Dedifferentiated amniotic fluid mesenchymal stem cell (primary cell): Measurements from ENCODE around the gene RGS12.

Experiments used
- DNase-seq: peaks from one replicate; pipeline ENCODE4 v3.0.0-alpha.2; 2016; ENCODE audit errors: extremely low spot score

RGS12 gene

DNA sequence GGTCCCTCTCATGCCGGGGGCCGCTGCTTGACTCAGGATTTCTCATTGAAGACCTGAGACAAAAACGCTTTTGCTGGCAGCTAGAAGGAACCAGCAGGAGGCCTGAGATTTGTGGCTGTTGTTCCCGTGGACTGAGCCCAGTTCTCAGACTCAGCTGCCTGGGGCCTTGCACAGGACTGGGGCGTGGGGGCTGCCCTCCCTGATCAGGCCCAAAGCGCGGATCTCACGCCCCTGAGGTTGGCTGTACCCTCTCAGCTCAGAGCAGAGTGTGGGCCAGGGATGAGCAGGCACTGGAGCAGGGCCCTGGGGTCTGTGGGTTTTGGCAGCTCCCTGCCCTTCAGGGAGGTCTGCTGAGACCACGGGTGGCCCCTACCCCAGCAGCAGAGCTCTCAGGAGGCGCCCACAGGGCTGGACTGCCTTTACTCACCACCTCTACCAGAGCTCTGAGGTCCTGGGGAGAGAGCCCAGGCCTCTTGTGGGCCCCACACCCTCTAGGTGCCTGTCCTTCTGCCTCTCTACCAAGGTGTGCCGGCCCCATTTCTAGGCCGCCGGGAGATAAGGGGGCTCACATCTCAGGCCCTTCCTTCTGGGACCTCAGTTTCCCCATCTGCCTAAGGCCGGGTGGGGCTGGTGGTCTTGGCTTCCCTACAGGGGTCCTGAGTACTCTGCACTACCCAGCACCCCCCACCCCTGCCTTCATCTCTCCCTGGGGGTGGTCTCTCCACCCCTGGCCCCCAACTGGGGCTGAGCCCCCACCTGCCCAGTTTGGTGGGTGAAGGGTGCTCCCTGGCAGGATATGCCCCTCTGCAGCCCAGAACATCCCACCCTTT lies 38.3 kb upstream of the RGS12 start:
- no peak for DNase-seq

DNA sequence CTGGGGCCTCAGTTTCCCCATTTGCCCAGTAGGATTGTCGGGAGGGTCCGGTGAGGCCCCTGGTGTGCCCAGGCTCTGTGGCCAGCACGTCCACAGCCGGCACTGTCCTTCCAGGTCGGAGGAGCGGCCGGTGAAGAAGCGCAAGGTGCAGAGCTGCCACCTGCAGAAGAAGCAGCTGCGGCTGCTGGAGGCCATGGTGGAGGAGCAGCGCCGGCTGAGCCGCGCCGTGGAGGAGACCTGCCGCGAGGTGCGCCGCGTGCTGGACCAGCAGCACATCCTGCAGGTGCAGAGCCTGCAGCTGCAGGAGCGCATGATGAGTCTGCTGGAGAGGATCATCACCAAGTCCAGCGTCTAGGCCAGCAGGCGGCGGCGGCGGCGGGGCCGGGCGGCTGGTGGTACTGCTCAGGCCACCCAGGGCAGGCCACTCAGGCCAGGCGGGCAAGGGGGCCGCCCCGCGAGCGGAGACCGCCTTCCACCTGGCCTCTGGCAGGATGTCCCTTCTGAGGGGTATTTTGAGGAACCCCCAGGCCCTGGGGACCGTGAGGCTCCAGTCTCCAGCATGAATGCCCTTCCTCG lies 37.1 kb upstream of the RGS12 start:
- no peak for DNase-seq

- DNase-seq, result no peak
Measured at GRCh38 chr4:3256230-3257102, 36.4 kb upstream of the RGS12 start.

DNA sequence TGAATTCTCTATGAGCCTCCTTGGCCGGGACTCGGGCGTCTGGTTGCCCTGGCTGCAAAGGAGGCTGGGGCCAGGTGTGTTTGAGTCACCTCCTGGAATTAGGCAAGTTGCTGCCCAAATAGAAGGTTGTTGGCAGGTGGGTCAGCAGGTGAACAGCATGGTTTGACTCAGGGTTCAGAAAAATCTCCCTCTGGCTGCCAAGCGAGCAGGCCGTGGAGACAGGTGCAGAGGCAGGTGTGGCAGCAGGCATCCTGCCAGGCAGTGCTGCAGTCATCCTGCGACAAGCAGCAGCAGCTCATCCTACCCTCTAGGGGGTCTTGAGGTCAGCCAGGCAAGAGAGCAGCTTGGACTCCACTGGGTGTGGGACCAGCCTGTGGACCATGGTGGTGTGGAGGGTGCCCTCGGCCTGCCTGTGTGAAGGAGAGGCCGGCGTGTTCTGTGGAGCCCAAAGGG lies 35.7 kb upstream of the RGS12 start:
- DNase-seq, result no peak

DNA sequence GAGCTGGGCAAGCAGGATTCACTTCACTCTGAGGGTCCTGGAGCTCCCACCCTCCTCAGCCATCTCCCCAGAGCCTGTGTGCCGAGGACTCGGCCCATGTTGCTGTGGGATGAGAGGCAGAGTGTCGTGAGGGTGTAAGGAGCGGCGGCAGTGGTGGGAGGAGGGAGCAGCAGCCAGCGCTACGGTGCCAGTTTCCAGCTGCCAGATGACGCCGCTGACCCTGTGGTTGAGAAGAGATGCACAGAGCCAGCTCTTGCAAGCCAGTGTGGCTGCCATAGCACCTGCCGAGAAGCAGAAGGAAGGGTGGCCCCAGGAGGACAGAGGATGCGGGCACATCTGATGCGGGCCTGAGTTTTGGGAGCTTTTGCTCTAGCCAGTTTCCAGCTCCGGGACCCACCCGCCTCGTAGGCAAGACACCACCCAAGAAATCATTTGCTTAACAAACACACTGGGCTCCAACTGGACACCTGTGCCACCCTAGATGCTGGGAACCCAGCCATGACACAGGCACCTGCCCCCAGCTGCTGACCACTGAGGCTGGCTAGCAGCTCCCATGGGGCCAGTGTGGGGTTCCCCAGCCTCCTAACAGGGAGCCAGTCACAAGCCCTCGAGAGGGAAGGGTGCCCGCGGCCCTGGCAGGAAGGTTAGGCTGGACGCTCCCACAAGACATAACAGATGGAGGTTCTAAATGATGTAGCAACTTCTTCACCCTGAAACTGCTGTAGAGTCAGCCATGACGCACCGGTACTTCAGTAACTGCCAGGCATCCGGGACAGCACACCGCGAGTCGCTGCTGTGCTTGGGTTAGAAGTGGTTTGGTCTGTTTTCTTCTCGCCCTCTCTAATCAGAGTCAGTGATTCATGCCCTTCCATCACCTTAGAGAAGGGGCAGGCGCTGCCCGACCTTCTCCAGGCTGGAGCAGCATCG lies 35.0 kb upstream of the RGS12 start:
- no peak for DNase-seq

DNA sequence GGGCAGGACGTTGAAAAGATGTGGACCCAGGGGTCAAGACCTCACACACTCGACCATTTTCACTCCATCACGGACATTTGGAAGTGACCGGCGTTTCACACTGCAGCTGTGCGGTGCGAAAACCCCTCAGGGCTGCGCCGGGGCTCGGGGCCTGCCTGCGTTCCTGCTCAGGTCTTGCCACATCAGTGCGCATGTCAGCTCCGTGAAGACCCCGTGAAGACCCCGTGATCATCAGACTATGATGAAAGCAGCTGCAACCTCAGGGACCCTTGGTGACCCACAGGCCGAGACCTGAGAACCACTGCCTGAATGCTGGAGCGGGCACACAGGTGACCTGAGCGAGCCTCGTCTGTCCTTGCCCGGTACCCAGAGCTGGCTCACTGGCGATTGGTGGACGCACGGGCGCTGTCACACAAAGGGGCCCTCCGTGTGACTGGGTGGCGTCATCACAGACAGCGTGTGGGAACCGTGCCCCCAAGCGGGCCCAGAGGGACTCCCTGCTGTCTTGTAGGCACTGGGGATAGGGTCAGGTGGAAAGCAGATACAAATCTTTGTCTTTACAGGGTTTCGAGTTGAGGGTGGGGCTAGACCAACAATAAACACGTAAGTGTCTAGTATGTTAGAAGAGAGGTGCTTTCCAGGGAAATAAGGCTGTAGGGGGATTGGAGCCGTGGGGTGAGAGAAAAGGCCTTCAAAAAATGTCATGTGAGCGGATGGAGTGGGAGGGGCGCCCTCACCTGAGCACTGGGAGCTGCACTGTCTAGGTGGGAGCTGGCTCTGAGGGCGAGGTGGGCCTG lies 31.2 kb upstream of the RGS12 start:
- no peak for DNase-seq

DNA sequence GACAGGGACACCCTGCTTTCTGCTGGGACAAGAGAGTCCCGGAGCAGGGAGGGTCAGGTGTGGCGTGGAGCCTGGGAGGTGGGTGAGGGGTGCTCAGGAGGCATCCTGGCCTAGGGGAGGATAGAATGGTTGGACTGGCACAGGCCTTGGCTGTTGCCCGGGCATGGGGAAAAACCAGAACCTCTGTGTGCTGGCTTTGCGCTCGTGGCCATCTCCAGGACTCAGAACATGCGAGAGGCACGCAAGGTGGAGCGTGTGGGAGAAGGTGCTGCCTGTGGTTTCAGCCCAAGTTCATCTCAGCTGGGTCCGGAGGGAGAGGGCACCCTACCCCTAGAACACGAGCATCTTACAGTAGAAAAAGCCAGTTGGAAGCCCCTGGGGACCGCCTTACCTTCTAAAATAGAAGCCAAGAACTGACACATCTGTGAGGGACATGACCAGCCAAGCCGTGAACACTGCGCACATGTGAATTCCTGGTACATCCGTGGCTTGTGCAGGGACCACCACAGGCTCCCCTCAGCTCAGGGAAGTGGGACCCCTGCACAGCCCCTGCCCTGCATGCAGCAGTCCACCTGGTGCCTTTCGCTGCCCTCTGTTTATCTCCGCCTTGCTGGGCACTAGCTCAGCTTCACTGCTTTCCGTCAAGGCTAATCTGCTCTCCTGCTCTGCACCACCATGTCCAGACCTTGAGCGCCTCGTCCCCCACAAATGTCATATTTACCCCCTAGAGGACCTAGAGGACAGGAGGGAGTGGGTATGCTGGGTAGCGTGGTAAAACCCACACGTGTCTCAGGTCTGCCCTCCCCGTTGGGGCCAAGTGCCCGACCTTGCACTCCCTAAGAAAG lies 30.4 kb upstream of the RGS12 start:
- DNase-seq, result no peak

- DNase-seq, result no peak
Measured at GRCh38 chr4:3263053-3263875, 29.6 kb upstream of the RGS12 start.

GRCh38 chr4:3263876-3264193 lies 29.0 kb upstream of the RGS12 start:
- no peak for DNase-seq

- no peak for DNase-seq
Measured at GRCh38 chr4:3266076-3266475, 26.7 kb upstream of the RGS12 start.

- DNase-seq, result no peak
Measured at GRCh38 chr4:3267576-3268394, 25.0 kb upstream of the RGS12 start.

DNA sequence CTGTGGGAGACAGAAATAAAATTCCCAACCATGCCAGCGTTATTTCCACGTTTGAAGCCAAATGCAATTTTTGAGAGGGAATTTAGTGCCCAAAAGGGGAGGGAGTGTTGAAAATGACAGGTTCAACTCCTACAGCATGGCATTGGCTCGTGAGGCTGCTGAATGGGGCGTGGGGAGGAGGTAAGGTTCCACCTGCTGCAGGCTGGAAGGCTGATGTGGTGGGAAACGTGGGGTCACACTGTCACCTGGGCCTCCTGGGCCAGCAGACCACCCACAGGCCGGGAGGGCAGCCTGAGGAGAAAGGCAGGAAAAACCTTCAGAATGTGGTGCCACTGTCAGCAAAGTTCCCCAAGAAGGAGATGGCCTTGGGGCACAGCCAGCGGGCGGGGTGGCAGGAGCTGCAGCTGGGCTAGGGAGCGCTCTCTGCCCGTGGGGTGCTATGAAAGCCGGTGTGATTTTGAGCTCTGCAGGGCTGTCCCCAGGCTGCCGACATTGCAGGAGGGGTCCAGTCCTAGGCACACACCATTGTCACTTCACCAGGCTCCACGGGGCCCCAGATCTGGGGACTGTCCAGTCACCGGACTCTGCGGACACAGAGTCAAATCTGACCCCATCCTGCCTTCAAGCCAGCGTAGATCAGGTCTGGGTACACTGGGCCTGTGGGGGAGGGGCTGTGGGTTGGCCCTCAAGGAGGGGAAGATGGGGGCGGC lies 24.3 kb upstream of the RGS12 start:
- DNase-seq, result no peak

- DNase-seq, result no peak
Measured at GRCh38 chr4:3269105-3269927, 23.5 kb upstream of the RGS12 start.

GRCh38 chr4:3269991-3270611 lies 22.7 kb upstream of the RGS12 start:
- DNase-seq, result no peak

- DNase-seq, result no peak
Measured at GRCh38 chr4:3271131-3271530, 21.7 kb upstream of the RGS12 start.

DNA sequence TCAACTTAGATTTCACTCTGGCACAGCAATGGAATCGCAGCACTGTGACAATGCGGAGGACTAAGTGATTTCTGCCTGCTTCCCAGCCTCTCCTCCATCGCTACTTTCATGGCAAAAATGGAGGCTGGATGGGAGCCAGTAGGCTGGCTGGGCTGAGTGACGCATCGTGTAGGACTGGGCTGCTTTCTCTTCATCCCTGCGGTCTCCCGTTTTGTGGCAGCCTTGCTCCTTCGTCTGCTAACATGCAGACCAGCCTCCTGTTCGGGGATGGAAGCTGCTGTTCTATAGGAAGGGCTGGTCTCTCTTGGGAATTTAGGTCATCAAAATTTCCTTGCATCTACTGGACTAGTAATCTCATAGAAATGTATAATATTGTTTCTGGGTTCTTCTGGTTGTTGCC lies 15.8 kb upstream of the RGS12 start:
- DNase-seq, result no peak
